Osteoblast (primary cell): Measurements from ENCODE around the gene NOL7. TPM values are rescaled to one million over a fixed set of nuclear protein-coding genes. Genes with fewer than 3 reads are reported as not detected.

Source experiments
- DNase-seq: peaks from one replicate; pipeline ENCODE4 v3.0.0; 2011; ENCODE audit warnings: low spot score, mixed read lengths; ENCODE audit not compliant: insufficient read length; ENCODE audit errors: missing footprints
- H2AFZ ChIP-seq: 2 replicates; pipeline ENCODE4 v1.6.0; 2011; ENCODE audit warnings: mild to moderate bottlenecking, low read length
- H3K27ac ChIP-seq: 2 replicates; pipeline ENCODE4 v1.5.1; 2011; ENCODE audit warnings: mild to moderate bottlenecking, low read depth, low read length, moderate library complexity
- H3K27me3 ChIP-seq: 2 replicates; pipeline ENCODE4 v1.6.0; 2012; ENCODE audit warnings: mild to moderate bottlenecking, control low read depth, inconsistent platforms, low read length, moderate library complexity; ENCODE audit not compliant: insufficient read depth
- H3K36me3 ChIP-seq: 2 replicates; pipeline ENCODE4 v1.5.1; 2011; ENCODE audit warnings: mild to moderate bottlenecking, low read length, control low read depth, moderate library complexity; ENCODE audit not compliant: insufficient read depth
- H3K4me1 ChIP-seq: 2 replicates; pipeline ENCODE4 v1.5.1; 2011; ENCODE audit warnings: mild to moderate bottlenecking, low read length, control low read depth, moderate library complexity; ENCODE audit not compliant: insufficient read depth
- H3K4me2 ChIP-seq: 2 replicates; pipeline ENCODE4 v1.6.0; 2011; ENCODE audit warnings: mild to moderate bottlenecking, low read length; ENCODE audit not compliant: insufficient read depth
- H3K4me3 ChIP-seq: fragments of 200-600 bp; sonication (generic); 3 replicates; pipeline ENCODE4 v1.5.1; 2012; ENCODE audit warnings: mild to moderate bottlenecking, low read length, inconsistent platforms; ENCODE audit not compliant: insufficient read depth
- H3K79me2 ChIP-seq: 2 replicates; pipeline ENCODE4 v1.6.0; 2012; ENCODE audit warnings: mild to moderate bottlenecking, low read length, control low read depth, inconsistent platforms; ENCODE audit not compliant: insufficient read depth
- H3K9me3 ChIP-seq: 2 replicates; pipeline ENCODE4 v1.5.1; 2011; ENCODE audit warnings: low read depth, low read length, control low read depth
- H4K20me1 ChIP-seq: 2 replicates; pipeline ENCODE4 v1.6.0; 2012; ENCODE audit warnings: mild to moderate bottlenecking, low read length, control low read depth; ENCODE audit not compliant: insufficient read depth
- total RNA-seq: library from RNA; depleted of rRNA; stranded (reverse); fragments of >200 nt; gene quantifications from 2 replicates; pipeline ENCODE4 v1.2.3, GENCODE V29; 2012
- TF ChIP-seq, protein P1 (sequence below): IDR thresholded peaks from 2 replicates; pipeline ENCODE4 v1.5.1; 2011; ENCODE audit warnings: mild to moderate bottlenecking, low read depth, low read length, moderate library complexity; ENCODE audit errors: extremely low read depth

Gene NOL7
- total RNA-seq, 1 donor = 44.9 TPM

DNA sequence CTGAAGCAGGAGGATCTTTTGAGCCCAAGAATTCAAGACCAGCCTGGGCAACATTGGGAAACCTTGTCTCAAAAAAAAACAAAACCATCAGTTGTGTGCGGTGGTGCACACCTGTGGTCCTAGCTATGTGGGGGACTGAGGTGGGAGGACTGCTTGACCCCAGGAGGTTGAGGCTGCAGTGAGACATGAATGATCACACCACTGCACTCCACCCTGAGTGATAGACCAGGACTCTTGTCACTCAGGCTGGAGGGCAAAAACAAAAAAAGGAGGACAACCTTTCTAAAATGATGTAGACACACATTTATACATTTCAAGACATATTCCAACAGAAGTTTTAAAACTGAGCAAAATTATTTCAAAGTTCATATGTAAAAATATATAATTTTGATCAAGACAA is 45.1 kb downstream of the NOL7 start:
- no peak for DNase-seq
- H3K4me1 ChIP-seq = no peaks in the 10 kb centered on the region
- H3K27ac ChIP-seq = no peak overlapping the region
- no peak overlapping the region for H3K4me3 ChIP-seq
- H2AFZ ChIP-seq = no peak overlapping the region
- H3K9me3 ChIP-seq = no peaks in the 10 kb centered on the region
- H4K20me1 ChIP-seq = peaks cover 36% of the 10 kb centered on the region
- no peaks in the 10 kb centered on the region for H3K36me3 ChIP-seq
- no peak overlapping the region for H3K4me2 ChIP-seq
- H3K27me3 ChIP-seq = no peaks in the 10 kb centered on the region
- TF ChIP-seq, protein P1, sequence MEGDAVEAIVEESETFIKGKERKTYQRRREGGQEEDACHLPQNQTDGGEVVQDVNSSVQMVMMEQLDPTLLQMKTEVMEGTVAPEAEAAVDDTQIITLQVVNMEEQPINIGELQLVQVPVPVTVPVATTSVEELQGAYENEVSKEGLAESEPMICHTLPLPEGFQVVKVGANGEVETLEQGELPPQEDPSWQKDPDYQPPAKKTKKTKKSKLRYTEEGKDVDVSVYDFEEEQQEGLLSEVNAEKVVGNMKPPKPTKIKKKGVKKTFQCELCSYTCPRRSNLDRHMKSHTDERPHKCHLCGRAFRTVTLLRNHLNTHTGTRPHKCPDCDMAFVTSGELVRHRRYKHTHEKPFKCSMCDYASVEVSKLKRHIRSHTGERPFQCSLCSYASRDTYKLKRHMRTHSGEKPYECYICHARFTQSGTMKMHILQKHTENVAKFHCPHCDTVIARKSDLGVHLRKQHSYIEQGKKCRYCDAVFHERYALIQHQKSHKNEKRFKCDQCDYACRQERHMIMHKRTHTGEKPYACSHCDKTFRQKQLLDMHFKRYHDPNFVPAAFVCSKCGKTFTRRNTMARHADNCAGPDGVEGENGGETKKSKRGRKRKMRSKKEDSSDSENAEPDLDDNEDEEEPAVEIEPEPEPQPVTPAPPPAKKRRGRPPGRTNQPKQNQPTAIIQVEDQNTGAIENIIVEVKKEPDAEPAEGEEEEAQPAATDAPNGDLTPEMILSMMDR = no peak
- peaks cover 85% of the 10 kb centered on the region for H3K79me2 ChIP-seq

DNA sequence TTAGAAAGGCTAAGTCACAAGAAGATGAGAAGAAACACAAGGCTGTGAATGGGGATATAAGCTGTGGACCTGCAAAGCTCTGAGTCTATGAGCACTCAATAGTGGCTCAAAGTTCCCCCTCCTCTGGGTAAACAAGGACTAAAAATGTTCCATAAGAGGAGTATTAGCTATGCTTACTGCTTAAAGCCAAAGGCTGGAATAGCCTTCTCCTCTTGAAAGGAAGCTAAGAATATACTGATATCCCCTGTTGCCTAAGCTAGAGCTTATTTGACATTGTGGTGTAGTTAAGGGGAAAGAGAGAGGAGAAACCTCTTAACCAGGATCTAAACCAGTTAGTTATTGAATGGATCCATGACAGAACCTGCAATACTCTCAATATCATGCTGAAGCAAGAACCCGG is 45.8 kb downstream of the NOL7 start:
- Histone ChIP-seq H3K4me3 (no peak overlapping the region), H2AFZ (no peak overlapping the region), H3K27ac (no peak overlapping the region), H4K20me1 (peaks cover 36% of the 10 kb centered on the region), H3K4me2 (no peak overlapping the region), H3K27me3 (no peaks in the 10 kb centered on the region), H3K79me2 (peaks cover 89% of the 10 kb centered on the region), H3K36me3 (no peaks in the 10 kb centered on the region), H3K9me3 (no peaks in the 10 kb centered on the region), H3K4me1 (no peaks in the 10 kb centered on the region)
- no peak for DNase-seq
- TF ChIP-seq, protein P1 = no peak

DNA sequence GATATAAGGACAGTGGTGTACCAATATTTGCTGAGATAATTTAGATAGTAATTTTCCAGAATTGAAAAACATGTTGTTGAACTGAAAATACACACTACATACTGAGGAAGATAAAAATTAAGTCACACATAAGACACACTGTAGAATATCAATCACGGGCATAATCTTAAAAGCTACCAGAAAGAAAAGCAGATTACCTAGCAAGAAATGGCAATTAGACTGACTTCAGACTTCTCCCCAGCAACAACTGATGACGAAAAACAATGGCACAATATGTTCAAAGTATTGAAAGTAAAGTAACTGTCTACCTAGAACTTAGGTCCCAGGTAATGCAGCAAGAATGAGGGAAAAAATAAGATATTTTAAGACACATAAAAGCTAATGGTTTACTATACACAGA is 46.5 kb downstream of the NOL7 start:
- TF ChIP-seq, protein P1 = no peak
- H4K20me1 ChIP-seq = peaks cover 43% of the 10 kb centered on the region

DNA sequence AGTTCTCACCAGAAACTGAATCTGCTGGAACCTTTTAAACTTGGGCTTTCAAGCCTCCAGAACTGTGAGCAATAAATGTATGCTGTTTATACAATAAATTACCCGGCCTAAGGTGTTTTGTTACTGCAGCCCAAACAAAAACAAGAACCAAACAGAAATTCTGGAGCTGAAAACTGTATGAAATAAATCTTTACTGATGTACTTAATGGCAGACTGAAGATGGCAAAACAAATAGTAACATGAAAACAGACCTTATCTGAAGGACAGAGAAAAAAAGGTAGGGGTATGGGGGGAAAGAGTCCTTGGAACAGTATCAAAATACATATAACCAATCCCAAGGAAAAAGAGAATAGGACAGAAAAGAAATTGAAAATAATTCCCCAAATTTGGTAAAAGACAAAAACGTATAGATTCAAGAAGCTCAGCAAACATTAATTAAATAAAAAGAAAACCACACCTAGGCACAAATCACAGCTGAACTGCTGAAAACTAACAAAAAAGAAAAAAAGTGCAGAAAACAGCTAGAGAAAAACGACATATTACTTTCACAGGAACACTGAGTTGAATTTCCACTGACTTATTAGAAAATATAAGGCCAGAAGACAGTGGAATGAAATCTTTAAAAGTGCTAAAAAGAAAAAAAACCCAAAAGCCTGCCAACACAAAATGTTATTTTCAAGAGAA is 47.7 kb downstream of the NOL7 start:
- TF ChIP-seq, protein P1 = no peak
- Histone ChIP-seq H3K4me2 (no peak overlapping the region), H3K36me3 (no peaks in the 10 kb centered on the region), H4K20me1 (peaks cover 50% of the 10 kb centered on the region), H3K79me2 (peaks cover 96% of the 10 kb centered on the region), H3K27ac (no peak overlapping the region), H3K9me3 (no peaks in the 10 kb centered on the region), H3K4me3 (no peak overlapping the region), H3K4me1 (no peaks in the 10 kb centered on the region), H2AFZ (no peak overlapping the region), H3K27me3 (no peaks in the 10 kb centered on the region)
- no peak for DNase-seq

More for the DNA sequence above, 46.5 kb downstream of the NOL7 start:
- peaks cover 94% of the 10 kb centered on the region for H3K79me2 ChIP-seq
- no peaks in the 10 kb centered on the region for H3K36me3 ChIP-seq
- no peak overlapping the region for H2AFZ ChIP-seq
- H3K4me3 ChIP-seq = no peak overlapping the region
- H3K4me2 ChIP-seq = no peak overlapping the region
- H3K27me3 ChIP-seq = no peaks in the 10 kb centered on the region
- H3K27ac ChIP-seq = no peak overlapping the region
- H3K9me3 ChIP-seq = no peaks in the 10 kb centered on the region
- no peaks in the 10 kb centered on the region for H3K4me1 ChIP-seq
- DNase-seq = no peak
